Inflammatory macrophage treated with lipopolysaccharide for 1 hour (primary cell): Measurements from ENCODE around the gene BTG2.
A peak's percentile ranks its signal among the peaks of the same experiment; 100 is the strongest.

Experiments used
- DNase-seq, 2 donors: peaks; one replicate each; pipeline ENCODE4 v3.0.0-alpha.2; 2020 to 2022

Gene BTG2

DNA sequence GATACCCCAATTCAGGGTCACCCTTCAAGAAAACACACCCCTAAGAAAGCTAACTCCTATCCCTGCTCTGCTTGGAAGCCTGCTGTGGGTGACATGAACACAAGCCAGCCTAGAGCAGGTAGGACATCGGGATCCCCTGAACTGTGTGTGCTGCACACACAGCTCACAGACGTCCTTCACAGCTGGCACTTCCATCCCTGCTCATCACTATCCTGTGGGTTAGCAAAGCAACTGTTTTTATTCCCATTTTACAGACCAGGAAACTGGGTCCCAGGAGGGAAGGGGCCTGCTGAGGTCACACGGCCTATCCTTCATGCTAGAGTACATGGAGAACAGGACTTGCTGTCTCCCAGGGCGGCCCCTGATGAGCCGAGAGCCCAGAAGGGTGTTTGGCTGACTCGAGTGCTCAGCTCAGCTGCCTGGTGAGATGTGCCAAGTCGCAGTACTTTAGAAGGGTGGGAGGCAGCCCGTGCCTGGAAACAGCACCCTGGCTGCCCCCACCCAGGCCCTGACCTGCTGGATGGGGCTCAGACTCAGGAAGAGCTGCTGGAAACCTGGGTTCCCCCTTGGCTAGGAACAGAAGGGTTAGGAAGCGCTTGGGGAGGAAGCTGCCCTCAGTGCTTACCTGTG, 28.3 kb upstream of the BTG2 start:
- no peak for DNase-seq

DNA sequence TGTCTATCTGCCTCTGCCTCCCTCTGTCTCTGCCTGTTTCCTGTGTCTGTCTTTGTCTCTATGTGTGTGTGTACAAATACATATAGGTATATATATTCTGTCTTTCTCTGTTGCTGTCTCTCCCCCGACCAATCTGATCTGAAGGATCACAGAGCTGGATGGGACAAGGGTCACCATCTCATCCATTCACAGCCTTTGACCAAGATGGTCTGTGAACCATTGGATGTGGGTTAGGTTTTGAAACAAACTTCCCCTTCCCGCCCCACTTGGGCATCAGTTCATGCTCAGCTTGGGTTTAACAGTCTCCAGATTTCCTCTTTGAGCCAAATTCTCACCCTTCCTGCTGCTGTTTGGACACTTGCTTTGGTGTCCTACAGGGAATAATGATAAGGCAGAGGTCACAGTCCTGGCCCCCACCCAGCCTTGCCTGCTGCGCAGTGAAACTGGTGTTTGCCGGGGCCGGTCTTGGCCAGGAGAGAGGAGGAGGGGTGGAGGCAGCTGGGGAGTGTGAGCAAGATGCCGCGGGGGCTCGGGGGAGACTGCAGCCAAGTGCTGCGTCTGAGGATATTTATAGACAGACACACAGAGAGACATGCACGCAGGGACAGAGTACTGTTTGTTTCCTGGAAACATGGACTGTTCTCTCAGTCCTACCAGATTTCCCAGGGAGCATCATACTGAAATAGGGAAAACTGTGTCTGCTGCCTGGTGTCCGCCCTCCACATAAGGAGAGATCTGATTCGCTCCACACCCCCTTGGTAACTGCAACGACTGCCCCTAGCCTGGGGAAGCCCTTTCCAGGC, 27.0 kb upstream of the BTG2 start:
- DNase-seq: peak; percentile 43 to 48

DNA sequence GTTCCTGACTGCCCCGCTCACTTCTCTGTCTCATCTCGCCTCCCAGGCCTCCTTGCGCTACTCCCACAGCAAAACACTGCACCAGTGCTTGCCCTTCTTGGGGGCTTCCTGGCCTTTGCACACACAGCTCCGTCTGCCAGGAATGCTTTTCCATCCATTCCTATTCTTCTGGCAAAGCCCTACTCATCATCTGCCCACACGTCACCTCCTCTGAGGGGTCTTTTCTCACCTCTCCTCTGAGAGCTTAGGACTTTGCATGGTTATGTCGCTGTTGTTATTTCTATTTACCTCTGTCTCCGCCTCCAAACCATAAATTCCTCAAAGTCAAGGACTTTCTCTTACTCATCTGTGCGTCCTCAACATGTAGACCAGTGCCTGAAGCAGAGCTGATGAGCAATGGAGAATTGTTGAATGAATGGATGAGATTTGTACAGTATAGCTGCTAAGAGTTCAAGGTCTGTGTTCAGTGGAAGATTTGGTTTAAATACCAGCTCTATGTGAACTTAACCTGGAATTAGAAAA, 26.4 kb upstream of the BTG2 start:
- no peak for DNase-seq

DNA sequence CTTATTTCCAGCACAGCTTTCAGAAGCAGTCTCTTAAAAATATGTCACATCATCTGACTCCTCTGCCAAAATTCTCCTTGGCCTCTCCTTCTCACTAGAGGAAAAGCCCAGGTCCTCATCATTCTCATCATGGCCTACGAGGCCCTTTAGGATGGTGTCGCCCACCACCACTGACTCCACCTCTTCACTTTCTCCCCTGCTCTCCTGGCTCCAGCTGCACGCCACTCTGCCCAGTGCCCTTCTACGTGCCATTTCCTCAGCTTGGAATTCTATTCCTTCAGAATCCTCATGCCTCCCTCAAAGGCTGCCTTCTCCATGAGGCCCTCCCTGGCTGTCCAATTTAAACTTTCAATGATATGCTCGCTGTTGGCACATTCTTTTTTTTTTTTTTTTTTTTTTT, 25.3 kb upstream of the BTG2 start:
- DNase-seq: no peak

DNA sequence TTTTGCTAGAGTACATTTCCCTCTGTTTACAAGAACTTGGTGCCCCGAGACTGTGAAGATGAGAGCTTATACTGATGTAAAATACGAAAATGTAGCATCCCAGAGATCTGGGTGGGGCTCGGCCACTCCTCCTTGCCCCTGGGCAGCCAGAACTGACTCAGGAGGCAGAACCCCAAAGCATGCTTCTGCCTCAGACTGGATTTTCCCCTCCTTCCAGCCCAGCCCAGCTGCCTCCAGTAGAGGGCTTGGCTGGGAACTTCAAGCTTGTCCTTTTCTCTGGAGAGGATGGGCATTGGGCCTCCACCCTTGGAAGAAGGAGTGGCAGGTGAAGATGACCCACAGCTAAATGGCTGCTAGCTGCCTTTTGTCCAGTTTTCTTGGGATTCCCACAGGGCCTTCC, 24.3 kb upstream of the BTG2 start:
- peak; percentile 51 to 60 for DNase-seq

DNA sequence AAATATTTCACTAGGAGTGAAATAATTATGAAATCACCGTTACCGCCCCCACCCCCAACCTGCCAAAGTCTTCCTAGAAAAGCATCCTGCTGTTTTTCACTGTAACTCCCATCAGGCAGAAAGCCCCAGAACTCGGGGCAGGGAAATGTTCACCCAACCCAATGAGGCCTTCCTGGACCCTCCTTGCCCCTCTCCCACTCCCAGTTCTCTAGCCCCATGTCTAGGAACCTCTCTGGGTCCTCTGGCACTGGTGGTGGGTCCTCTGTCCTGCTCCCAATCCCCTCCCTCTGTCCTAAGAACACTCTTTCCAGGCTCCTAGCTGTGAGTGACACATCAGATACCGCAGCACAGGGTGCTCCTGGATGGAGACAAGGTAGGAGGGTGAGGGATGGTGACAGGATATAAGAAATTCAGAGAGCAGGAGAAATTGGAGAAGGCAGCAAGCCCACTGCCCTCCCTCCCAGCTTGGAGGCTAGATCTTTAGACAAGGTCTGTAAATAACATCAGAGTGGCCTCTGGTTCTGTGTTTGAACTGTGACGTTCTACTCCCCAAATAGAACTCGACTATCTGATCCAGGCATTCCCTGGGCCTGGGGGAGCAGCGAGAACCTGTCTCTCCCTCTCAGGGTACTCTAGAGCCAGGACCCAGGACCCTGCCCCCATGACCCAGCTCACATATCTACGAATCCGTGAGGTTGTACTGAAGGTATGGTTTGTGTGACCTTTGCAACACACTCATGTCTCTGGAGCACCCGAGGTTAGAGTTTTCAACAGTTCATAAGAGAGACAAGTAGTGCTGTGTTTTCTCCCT, 23.3 kb upstream of the BTG2 start:
- no peak for DNase-seq

DNA sequence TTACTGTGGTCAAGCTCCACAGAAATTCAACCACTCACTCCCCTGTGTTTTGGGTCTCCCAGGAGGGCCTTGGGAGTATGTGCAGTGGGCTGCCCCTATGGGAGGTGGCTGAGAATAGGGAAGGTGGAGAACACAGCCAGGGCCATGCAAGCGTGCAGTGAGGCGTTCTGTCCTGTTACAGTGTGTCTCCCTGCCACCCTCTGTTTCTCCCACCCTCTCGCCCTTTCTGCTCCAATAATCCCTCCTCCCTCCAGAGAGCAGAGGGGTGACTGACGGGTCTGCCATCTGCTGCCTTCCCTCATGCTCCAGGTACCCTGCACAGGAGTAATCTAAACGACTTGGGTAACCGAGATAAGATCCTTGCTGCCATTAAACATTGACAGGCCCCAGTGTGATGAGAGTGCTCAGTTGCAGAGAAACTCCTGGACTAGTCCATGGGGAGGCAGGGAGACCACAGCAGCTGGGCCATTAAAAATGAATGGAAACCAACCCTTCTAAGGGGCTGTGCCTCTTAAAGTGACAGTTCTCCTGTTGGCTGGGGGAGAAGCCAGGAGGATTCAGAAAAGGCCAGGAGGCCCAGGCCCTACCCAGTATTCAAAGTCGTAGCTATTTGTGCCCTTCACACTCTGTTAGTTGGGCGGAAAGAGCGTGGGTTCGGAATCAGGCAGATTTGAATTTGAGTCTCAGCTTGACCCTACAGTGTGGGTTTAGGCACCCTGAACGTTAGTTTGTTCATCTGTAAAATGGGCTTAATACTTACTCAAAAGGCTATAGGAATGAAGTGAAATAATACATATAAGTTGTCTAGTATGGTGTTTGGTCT, 22.4 kb upstream of the BTG2 start:
- DNase-seq: no peak

DNA sequence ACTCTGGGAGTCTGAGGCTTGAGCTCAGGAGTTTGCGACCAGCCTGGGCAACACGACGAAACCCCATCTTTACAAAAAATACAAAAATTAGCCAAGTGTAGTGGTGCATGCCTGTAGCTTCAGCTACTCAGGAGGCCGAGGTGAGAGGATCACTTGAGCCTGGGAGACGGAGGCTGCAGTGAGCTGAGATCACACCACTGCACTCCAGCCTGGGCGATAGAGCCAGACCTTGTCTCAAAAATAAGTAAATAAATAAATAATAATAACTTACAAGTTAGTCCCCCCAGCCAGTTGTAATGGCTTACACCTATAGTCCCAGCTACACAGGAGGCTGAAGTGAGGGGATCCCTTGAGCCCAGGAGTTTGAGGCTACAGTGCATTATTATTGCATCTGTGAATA, 21.7 kb upstream of the BTG2 start:
- DNase-seq: no peak

DNA sequence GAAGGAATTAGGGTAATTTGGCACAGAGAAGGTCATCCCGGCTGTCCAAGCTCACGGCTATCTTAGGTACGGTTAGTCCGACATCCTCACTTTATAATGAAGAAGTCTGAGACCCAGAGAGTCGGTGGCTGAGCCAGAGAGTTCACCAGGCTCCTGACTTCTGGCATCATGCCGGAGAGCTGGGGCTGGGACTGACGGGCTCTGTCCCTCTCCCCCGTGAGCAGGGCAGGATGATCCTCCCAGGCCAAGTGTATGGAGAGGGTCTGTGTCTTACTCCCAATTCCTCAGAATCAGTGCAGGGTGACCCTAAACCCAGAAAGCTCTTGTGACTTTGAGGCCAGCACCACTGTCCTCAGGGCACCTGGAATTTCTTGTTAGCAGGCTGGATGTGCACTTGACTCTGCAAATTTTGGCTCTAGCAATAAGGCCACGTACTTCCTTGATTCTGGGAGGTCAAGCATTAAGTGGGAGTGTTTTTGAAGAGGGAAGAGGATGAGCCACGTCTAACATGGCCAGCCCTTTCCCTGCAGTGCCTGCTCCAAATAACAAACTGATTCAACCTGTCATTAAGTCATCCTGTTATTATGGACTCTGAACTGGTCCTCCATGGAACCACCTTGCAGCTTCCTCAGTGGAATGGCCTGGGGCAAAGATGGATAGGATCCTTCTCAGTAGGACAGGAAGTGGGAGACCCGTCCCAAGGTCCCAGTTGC, 20.8 kb upstream of the BTG2 start:
- DNase-seq: peak; percentile 38 to 57

DNA sequence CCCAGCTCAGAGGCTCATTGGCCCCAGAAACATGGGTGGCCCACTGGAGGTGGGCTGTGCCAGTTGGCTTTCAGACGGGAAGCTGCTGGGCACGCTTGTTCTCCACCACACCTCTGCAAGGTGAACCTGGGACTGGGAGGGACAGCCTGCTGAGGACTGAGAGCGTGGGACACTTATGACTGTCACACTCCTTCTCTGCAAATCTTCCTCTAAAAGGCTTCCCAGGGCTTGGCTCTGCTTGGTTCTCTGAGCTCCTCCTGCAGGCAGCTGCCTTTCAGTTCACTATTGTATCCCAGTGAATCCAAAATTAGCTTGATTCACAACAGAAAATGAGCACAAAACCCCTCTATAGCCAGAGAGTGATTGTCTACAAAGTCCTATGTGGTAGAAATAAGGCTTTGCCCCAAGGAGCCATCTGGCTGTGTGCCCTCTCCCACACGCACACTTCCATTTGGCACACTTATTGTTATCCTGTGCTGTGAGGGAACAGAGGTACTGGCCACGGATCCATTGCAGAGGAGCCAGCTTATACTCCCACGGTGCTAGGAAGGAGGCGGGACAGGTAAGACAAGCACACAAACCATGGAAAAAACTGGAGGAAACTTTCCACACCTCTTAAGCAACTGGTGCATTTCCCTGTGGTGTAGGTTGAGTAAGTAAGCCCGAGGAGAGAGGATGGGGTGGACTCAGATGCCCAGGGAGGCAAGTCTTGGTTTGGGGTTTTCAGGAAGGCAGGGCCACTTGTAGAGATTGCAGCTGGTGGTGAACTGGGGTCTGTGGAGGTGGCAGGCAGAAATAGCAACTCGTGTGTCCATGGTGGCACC, 18.9 kb upstream of the BTG2 start:
- DNase-seq: peak; percentile 81 to 95

DNA sequence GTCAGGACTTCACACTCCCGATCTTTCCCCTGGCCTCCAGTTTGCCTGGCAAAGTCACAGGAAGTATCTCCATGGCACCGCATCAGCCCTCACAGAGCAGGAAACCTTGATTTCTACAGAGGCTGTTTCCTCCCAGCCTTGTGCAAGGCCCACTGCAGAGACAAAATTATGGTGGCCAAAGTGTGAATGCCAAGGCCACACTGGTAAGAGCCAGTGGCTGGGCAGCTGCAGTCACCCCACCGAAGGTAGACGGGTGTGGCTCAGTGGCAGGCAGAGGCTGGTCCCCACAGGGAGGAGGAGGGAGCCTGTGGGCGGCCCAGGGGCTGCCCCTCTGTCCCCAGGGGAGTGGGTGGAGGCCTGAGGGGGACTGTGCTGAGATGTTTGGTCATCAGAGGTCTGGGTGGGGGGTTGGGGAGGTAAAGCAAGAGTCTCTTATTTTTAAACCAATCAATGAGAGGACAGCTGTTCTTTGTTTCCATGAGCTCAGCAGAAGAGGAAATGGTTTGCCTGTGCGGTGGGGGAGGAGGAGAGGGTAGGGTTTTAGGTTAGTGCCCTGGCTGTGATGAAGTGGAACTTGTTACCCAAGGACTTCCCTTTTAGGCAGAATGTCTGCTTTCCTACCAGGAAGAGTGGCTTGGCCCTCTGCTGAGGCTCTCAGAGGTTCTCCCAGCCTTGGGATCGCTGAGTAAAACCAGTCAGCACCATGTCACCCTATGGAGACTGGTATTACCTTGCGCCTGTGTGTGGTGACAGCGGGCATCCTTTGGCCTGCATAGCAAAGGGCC, 18.0 kb upstream of the BTG2 start:
- DNase-seq: peak; percentile 92 to 99

DNA sequence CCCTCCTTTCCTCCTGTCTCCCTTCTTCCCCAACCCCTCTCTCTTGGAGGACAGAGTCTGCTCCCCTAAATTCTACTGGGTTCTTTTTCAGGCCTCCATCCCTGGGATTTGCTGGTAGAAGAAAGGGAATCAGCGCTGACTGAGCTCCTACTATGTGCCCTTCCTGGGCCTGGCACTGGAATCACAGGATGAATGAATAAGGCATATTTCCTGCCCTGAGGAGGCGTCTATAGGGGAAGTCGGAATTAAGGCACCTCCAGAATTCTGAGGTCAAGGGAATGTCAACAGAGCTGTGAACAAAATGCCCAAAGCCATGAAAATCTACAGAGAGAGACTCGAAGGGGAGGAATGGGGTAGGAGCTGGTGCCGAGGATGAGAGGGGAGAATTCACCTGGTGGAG, 17.4 kb upstream of the BTG2 start:
- peak in 1 of 2 donors; percentile 53 for DNase-seq

DNA sequence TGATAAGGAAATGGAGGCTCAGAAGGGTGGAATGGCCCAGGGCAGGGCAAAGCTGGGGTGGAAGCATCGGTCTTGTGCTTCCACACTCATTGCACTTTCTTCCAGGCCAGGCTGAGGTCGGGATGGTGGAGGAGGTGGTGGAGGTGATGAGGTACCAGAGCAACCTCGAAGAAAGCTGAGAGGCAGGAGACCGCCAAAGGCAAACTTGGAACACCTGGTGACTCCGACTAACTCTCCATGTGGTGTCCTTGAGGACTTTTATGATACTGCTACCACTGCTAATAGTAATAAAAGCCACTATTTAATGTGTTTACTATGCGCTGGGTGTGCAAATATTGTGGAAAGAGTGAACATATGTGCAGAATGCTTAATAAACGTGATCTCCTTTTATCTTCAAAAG, 16.9 kb upstream of the BTG2 start:
- DNase-seq: no peak

DNA sequence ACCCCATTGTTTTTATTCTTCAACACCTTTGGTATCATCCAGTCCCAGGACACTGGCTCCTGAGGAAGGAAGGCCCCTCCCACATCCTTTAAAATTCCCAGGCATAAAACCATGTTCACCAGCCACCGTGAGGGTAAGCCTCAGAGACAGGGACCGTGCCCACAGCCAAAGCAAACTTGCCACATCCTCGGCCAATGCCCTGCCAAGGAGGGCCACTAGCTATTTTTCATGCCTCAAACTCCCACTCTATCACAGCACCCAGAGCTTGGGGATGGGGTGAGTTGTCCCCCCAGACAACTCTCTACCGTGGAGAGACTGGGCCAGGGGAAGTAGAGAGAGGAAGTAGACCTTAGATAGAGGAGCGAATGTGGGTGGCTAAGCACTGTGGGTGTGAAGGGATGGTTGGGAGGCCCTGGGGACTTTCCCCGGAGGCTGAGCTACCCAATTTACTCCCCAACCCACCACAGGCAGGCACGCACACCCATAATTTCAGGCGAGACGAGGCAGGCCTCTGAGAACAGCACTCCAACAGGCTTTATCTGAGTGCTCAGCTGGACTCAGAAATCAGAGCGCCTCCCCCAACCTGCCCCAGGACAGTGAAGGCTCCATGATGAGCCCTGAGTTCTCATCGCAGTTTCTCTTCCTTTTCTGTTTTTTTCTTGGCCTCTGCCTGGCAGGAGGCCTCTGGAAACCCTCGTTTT, 15.9 kb upstream of the BTG2 start:
- peak; percentile 96 to 99 for DNase-seq

DNA sequence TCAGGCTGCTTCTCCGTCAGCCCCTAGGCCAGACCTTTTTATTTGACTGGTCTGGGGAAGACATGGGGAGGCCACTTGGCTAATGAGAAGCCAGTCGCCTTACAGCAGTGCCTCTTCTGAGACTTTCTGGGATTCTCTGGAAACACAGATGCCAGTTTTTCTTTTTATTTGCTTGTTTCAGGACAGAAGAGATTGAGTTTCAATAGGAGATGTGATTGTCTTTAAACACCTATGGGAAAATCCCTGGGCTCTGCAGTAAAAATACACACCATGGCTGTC, 15.4 kb upstream of the BTG2 start:
- DNase-seq: no peak

DNA sequence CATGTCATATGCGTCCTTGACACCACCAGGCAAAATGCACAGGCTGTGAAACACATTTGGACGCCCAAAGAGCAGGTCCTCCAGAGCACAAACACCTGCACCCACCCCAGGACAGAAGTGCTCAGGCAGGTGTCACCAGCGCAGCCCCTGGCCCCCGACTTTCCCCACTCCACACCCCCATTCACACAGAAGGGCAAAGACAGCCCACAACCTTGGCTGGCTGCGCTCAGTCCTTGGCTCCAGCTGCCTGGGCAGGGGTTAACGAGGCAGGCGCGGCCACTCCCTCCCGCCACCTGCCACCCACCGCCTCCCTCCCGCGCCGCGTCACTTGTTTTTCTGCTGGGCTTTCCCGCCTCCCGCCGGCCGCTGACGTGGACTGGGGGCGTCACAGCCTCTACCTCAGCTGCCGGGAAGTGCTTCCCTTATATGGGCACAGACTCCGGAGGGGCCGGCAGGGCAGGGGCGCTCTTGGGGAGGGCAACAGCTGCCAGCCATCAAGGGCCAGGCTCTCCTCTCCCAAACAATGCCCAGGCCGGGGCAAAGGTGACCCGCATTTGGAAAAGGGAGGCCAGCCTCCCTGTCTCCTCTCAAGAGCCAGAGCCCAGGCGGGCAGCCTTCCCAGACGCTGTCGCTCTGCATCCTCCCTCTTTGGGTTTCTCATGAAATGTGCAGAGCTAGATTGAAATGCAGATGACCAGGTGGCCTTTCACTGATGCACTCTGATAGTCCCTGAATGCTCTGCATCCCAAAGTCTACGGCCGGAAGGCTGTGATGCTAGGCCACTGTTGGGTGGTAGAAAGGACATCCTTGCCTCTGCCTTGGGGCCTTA, 14.8 kb upstream of the BTG2 start:
- peak; percentile 92 to 97 for DNase-seq

DNA sequence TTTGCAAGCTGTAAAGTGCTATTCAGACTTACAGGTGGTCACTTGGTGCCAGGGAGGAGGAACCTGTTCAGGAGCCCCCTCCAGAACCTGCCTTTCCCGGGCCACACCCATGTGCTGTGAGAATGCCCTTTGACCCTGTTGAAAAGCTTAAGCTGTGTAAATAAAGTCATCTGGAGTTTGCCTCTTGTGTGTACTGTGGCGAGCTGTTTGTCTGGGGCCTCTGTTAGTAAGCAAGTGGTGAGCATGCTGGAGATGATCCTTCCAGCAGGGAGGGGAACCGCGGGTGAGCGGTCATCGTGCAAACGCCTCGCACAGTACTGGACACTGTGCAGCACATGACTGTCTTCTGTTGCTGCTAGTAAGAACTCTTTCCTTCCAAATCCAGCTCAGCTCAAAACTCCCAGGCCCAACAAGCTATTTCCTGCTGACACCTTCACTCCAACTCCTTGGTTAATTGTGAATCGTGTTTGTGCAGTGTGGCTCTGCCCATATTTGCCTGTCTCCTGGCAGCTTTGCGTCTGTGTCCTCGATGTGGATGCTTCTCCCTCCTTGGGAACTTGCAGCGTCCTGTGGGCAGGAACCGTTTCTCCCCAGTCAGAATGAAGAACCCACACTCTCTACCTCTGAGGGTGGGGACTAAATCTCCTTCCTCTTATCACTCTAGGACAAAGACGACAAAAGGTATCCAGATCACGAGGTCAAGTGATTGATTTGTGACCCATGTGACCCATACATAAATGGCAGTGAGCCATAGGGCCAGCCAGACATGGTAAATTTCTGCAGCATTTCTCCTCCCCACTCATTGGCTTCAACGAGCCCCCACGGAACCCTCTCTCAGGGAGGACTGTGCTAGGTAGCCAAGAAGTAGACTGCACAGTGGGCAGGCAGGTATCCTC, 13.9 kb upstream of the BTG2 start:
- no peak for DNase-seq

DNA sequence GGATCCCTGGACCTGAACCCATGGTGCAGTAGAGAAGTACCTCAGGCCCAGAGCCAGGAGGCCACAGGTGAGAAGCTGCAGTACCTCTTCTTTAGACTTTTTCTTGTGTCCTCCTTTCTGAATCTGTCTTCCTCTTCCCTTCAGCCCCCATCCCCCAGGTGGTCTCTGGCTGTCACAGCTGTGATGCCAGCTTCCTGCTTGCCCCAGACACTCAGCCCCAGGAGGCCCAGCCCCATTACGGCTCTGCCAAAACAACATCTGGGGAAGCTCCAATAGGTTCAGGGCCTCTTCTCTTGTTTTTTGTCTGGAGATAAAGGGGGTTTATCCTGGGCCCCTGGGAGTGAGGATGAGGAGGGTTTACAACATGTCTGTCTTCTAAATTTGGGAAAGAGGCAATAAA, 9.5 kb upstream of the BTG2 start:
- DNase-seq: no peak
